Mucosa of descending colon (tissue), 3 donors: ENCODE measurements around the gene TNS1. TPM values are rescaled to one million over a fixed set of nuclear protein-coding genes. Genes with fewer than 3 reads are reported as not detected.

Experiments used
- ATAC-seq: fragments of 200-7000 bp; cut with Tn5 transposase; one replicate; pipeline ENCODE4 v1.9.1; 2020; ENCODE audit warnings: mild to moderate bottlenecking, moderate library complexity
- DNase-seq, 3 donors: peaks; one replicate each; pipeline ENCODE4 v3.0.0-alpha.2; 2020
- H3K36me3 ChIP-seq: fragments of 200-600 bp; one replicate; pipeline ENCODE4 v1.8.0; 2021; ENCODE audit warnings: low read depth, mild to moderate bottlenecking
- H3K4me1 ChIP-seq: fragments of 200-600 bp; one replicate; pipeline ENCODE4 v1.8.0; 2021; ENCODE audit warnings: low read depth, mild to moderate bottlenecking
- H3K4me3 ChIP-seq: fragments of 200-600 bp; one replicate; pipeline ENCODE4 v1.8.0; 2021; ENCODE audit warnings: mild to moderate bottlenecking
- H3K9me3 ChIP-seq: fragments of 200-600 bp; one replicate; pipeline ENCODE4 v1.8.0; 2021; ENCODE audit warnings: mild to moderate bottlenecking
- CTCF ChIP-seq: fragments of 200-600 bp; IDR thresholded peaks from one replicate; pipeline ENCODE4 v1.8.0; 2022; ENCODE audit warnings: antibody characterized with exemption, mild to moderate bottlenecking
- intact Hi-C, 2 donors: fragments of 100-400 bp; cut with DNase I in 1 of 2; cut with micrococcal nuclease in 1 of 2; formaldehyde crosslinking; loops; one replicate each; pipeline versions ENCODE4 v1.11.0 to v1.11.1; 2022; cut with DNase I, micrococcal nuclease
- total RNA-seq, 3 donors: library from RNA; stranded (reverse); fragmentation: NEBNext Ultra II Directional in 2 of 3; extraction: Animal tissue kit (Norgen Biotek cat#: 25700) in 2 of 3; gene quantifications; one replicate each; pipeline versions ENCODE4 v1.2.1 to v1.2.4, GENCODE V29; 2021 to 2023
- donor health status: DM: no; HTN: no; CAD: no; lungs with moderate emphysema.
- donor health status: DM: no; HTN: no; CAD: no.
- donor health status: DM: no; HTN: yes; CAD: no.

Gene TNS1
- total RNA-seq, 3 donors from 2014 or later: 43.8 to 1,458 (median 121) TPM

GRCh38 chr2:217969588-217969987 lies 33.2 kb downstream of the TNS1 start:
- no peak for TF ChIP-seq CTCF
- no peaks in the 10 kb centered on the region for H3K9me3 ChIP-seq
- intact Hi-C loops: no loop called here
- no peak for DNase-seq
- H3K4me1 ChIP-seq: no peaks in the 10 kb centered on the region
- no peak for ATAC-seq
- no peak overlapping the region for H3K4me3 ChIP-seq
- H3K36me3 ChIP-seq: no peaks in the 10 kb centered on the region

GRCh38 chr2:217968023-217968422 lies 34.8 kb downstream of the TNS1 start:
- ATAC-seq (no peak), DNase-seq (no peak)
- intact Hi-C loops: no loop called here
- Histone ChIP-seq H3K4me3 (no peak overlapping the region), H3K36me3 (no peaks in the 10 kb centered on the region), H3K9me3 (no peaks in the 10 kb centered on the region), H3K4me1 (no peaks in the 10 kb centered on the region)
- TF ChIP-seq CTCF: no peak

GRCh38 chr2:217966423-217967070 lies 36.2 kb downstream of the TNS1 start:
- H3K4me1 ChIP-seq: no peaks in the 10 kb centered on the region
- ATAC-seq (peak; percentile 10), DNase-seq (no peak)
- intact Hi-C loops: no loop called here
- no peak for TF ChIP-seq CTCF
- H3K9me3 ChIP-seq: no peaks in the 10 kb centered on the region
- no peaks in the 10 kb centered on the region for H3K36me3 ChIP-seq
- H3K4me3 ChIP-seq: no peak overlapping the region

GRCh38 chr2:217964275-217965161 lies 38.3 kb downstream of the TNS1 start:
- no peak for DNase-seq
- no peaks in the 10 kb centered on the region for H3K4me1 ChIP-seq
- no peak for ATAC-seq
- H3K9me3 ChIP-seq: no peaks in the 10 kb centered on the region
- no peak overlapping the region for H3K4me3 ChIP-seq
- H3K36me3 ChIP-seq: no peaks in the 10 kb centered on the region
- intact Hi-C loops: no loop called here
- TF ChIP-seq CTCF: no peak

- H3K4me1 ChIP-seq: no peaks in the 10 kb centered on the region
- H3K9me3 ChIP-seq: no peaks in the 10 kb centered on the region
- H3K36me3 ChIP-seq: no peaks in the 10 kb centered on the region
- DNase-seq (no peak), ATAC-seq (no peak)
- TF ChIP-seq CTCF: no peak
- H3K4me3 ChIP-seq: no peak overlapping the region
- intact Hi-C loops: no loop called here
Measured at GRCh38 chr2:217960351-217960750, 42.4 kb downstream of the TNS1 start.
